GM12878 (cell line): ENCODE results near the gene DPAGT1. TPM values are rescaled to one million over a fixed set of nuclear protein-coding genes. Genes with fewer than 3 reads are reported as not detected.

ENCODE experiments used
- ATAC-seq: fragments of 200-7000 bp; cut with Tn5 transposase; 3 replicates; pipeline ENCODE4 v1.9.1; 2020; ENCODE audit warnings: mild to moderate bottlenecking, moderate library complexity
- BruUV-seq: library from RNA; stranded (reverse); fragments of 400-500 nt; replicated peaks from 2 replicates; lab custom pipeline; 2021; lab: Mats Ljungman, UMichigan
- CTCF ChIA-PET: fragments of 300-600 bp; sonication (Branson Sonifier 250); formaldehyde crosslinking; extraction: SDS; loops from one replicate; lab custom pipeline; 2021; ENCODE audit warnings: inconsistent platforms; lab: Yijun Ruan, JAX
- POLR2A ChIA-PET: fragments of 350-600 bp; formaldehyde crosslinking; extraction: SDS; loops from one replicate; lab custom pipeline; 2021; ENCODE audit warnings: inconsistent platforms; lab: Charles Lee
- RAD21 ChIA-PET: fragments of 300-600 bp; sonication (Branson Sonifier 250); formaldehyde crosslinking; loops from one replicate; lab custom pipeline; 2023; ENCODE audit warnings: antibody characterized with exemption; ENCODE audit not compliant: unreplicated experiment; lab: Charles Lee
- SMC1A ChIA-PET: fragments of 300-600 bp; sonication (Branson Sonifier 250); formaldehyde crosslinking; loops from one replicate; lab custom pipeline; 2023; ENCODE audit not compliant: unreplicated experiment, uncharacterized antibody; lab: Charles Lee
- DNase-seq: peaks from one replicate; pipeline ENCODE4 v3.0.0-alpha.2; 2011; ENCODE audit warnings: low read depth, low spot score
- FAIRE-seq: peaks from 3 replicates; lab custom pipeline; 2011; peaks lifted over from hg19 to GRCh38; lab: Jason Lieb, UNC
- H2AFZ ChIP-seq: 2 replicates; pipeline ENCODE4 v1.6.0; 2011; ENCODE audit warnings: low read depth, low read length, control low read depth; ENCODE audit not compliant: control insufficient read depth
- H3K27ac ChIP-seq: 2 replicates; pipeline ENCODE4 v1.5.1; 2011; ENCODE audit warnings: control low read depth; ENCODE audit not compliant: control insufficient read depth, insufficient read depth
- H3K27me3 ChIP-seq, 2 experiments: replicated peaks in 1 of 2; 2 replicates each; pipeline versions ENCODE4 v1.6.0 to v1.6.1; 2011; ENCODE audit warnings: low read length in 1 of 2; ENCODE audit not compliant: control insufficient read depth in 2 of 2, insufficient read depth in 2 of 2
- H3K36me3 ChIP-seq, 2 experiments: 2 replicates each; pipeline ENCODE4 v1.5.1; 2011; ENCODE audit warnings: low read length in 1 of 2; ENCODE audit not compliant: control insufficient read depth in 2 of 2, insufficient read depth in 2 of 2
- H3K4me1 ChIP-seq: 2 replicates; pipeline ENCODE4 v1.6.1; 2011; ENCODE audit warnings: mild to moderate bottlenecking, low read length, moderate library complexity, mixed read lengths; ENCODE audit not compliant: control insufficient read depth, insufficient read depth
- H3K4me2 ChIP-seq: 2 replicates; pipeline ENCODE4 v1.6.0; 2011; ENCODE audit warnings: control low read depth; ENCODE audit not compliant: control insufficient read depth, insufficient read depth
- H3K4me3 ChIP-seq: fragments of 200-600 bp; sonication (generic); 2 replicates; pipeline ENCODE4 v1.5.1; 2016
- H3K79me2 ChIP-seq: 2 replicates; pipeline ENCODE4 v1.6.0; 2011; ENCODE audit warnings: low read length; ENCODE audit not compliant: control insufficient read depth, insufficient read depth
- H3K9ac ChIP-seq: 2 replicates; pipeline ENCODE4 v1.8.0; 2011; ENCODE audit warnings: low read length, control low read depth, mixed read lengths; ENCODE audit not compliant: control insufficient read depth, insufficient read depth
- H3K9me3 ChIP-seq: replicated peaks from 3 replicates; pipeline ENCODE4 v1.5.1; 2011; ENCODE audit warnings: mild to moderate bottlenecking, low read length; ENCODE audit not compliant: control insufficient read depth, insufficient read depth
- H4K20me1 ChIP-seq: 2 replicates; pipeline ENCODE4 v1.6.0; 2011; ENCODE audit not compliant: control insufficient read depth, insufficient read depth
- BRCA1 ChIP-seq: IDR thresholded peaks from 2 replicates; pipeline ENCODE4 v1.6.1; 2011; ENCODE audit warnings: low read depth, low read length, improper control_type of control experiment
- NBN ChIP-seq: fragments of 450-650 bp; IDR thresholded peaks from 2 replicates; pipeline ENCODE4 v1.6.1; 2016
- NFYA ChIP-seq: IDR thresholded peaks from 2 replicates; pipeline ENCODE4 v1.6.1; 2011; ENCODE audit warnings: low read depth, mild to moderate bottlenecking, low read length, improper control_type of control experiment, borderline replicate concordance
- ZSCAN29 ChIP-seq: fragments of 450-650 bp; IDR thresholded peaks from 2 replicates; pipeline ENCODE4 v1.6.1; 2017; ENCODE audit warnings: mild to moderate bottlenecking, moderate library complexity
- WGBS: methylation state at CpG from one replicate; pipeline ENCODE4 v1.1.6; 2016; ENCODE audit warnings: low lambda C conversion rate; ENCODE audit not compliant: insufficient replicate concordance, insufficient coverage; ENCODE audit errors: missing lambda C conversion rate; 5-methylcytosine and 5-hydroxymethylcytosine counted together
- in situ Hi-C: fragments of 300-500 bp; cut with MboI; formaldehyde crosslinking; loops from 9 replicates; pipeline ENCODE4 v1.14.3; 2018; ENCODE audit warnings: mixed read lengths
- intact Hi-C: fragments of 100-400 bp; cut with micrococcal nuclease; formaldehyde crosslinking; loops from one replicate; pipeline ENCODE4 v1.14.2; 2022; ENCODE audit not compliant: unreplicated experiment
- polyA plus RNA-seq, 11 experiments: library from polyadenylated mRNA; depleted of rRNA in 4 of 11; unstranded in 6 of 11; stranded (reverse) in 5 of 11; fragments of >200 nt; fragmentation: Nextera tagmentation in 4 of 11; fragmentation: Illumina TruSeq in 1 of 11; extraction: Ambion mirVana in 4 of 11; extraction: Trizol in 1 of 11; gene quantifications; 1 replicate in 1 of 11; 2 replicates in 10 of 11; pipeline versions ENCODE4 v1.2.1 to v1.2.3, GENCODE V29; 2011 to 2016; ENCODE audit warnings: inconsistent platforms in 2 of 11, missing spikeins in 2 of 11, low read depth in 1 of 11
- total RNA-seq, 4 experiments: library from RNA; depleted of rRNA in 3 of 4; stranded (reverse); fragments of >200 nt in 3 of 4; fragmentation: Illumina TruSeq in 1 of 4; extraction: Trizol in 1 of 4; gene quantifications; 2 replicates each; pipeline versions ENCODE4 v1.2.1 to v1.2.3, GENCODE V29; 2013 to 2021
- TF ChIP-seq, protein P1 (sequence below): fragments of 450-650 bp; formaldehyde crosslinking; IDR thresholded peaks from 2 replicates; pipeline ENCODE4 v1.5.0; 2022; ENCODE audit warnings: mild to moderate bottlenecking, missing genetic modification characterization
- TF ChIP-seq, protein P2 (sequence below): fragments of 450-650 bp; IDR thresholded peaks from 2 replicates; pipeline ENCODE4 v1.6.1; 2016; ENCODE audit warnings: mild to moderate bottlenecking
- TF ChIP-seq, protein P3 (sequence below): fragments of 450-650 bp; formaldehyde crosslinking; IDR thresholded peaks from 2 replicates; pipeline ENCODE4 v1.4.0; 2020; ENCODE audit warnings: mild to moderate bottlenecking, moderate library complexity

The DPAGT1 gene
- total and polyA plus RNA-seq, 10 of the 15 experiments (the other 5 are each of a cell fraction or from before 2014, with no cell fraction given) = 20.5 to 95.6 (median 54.3) TPM

DNA sequence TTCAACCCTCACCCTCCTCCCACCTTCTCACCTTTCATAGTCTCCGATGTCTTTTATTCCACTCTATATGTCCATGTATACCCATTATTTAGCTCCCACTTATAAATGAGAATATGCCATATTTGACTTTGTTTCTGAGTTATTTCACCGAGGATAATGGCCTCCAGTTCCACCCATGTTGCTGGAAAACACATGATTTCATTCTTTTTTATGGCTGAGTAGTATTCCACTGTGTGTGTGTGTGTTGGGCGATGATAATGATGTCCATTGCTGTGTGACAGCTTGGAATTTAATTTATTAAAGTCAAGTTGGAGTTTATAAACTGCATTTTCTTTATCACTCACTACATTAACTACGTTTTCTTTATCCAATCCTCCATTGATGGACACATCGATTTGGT, 16.6 kb upstream of the DPAGT1 start:
- BruUV-seq = no TSS peak
- RAD21 ChIA-PET = no interaction called here
- H3K36me3 ChIP-seq = peaks cover 0 to 8% of the 10 kb centered on the region in 2 experiments; a peak in 3 of 4 replicates
- H3K4me2 ChIP-seq = no peak overlapping the region
- in situ Hi-C loops = no loop called here
- H2AFZ ChIP-seq = no peak overlapping the region
- TF ChIP-seq ZSCAN29 = no peak
- TF ChIP-seq NBN = no peak
- TF ChIP-seq, protein P1, sequence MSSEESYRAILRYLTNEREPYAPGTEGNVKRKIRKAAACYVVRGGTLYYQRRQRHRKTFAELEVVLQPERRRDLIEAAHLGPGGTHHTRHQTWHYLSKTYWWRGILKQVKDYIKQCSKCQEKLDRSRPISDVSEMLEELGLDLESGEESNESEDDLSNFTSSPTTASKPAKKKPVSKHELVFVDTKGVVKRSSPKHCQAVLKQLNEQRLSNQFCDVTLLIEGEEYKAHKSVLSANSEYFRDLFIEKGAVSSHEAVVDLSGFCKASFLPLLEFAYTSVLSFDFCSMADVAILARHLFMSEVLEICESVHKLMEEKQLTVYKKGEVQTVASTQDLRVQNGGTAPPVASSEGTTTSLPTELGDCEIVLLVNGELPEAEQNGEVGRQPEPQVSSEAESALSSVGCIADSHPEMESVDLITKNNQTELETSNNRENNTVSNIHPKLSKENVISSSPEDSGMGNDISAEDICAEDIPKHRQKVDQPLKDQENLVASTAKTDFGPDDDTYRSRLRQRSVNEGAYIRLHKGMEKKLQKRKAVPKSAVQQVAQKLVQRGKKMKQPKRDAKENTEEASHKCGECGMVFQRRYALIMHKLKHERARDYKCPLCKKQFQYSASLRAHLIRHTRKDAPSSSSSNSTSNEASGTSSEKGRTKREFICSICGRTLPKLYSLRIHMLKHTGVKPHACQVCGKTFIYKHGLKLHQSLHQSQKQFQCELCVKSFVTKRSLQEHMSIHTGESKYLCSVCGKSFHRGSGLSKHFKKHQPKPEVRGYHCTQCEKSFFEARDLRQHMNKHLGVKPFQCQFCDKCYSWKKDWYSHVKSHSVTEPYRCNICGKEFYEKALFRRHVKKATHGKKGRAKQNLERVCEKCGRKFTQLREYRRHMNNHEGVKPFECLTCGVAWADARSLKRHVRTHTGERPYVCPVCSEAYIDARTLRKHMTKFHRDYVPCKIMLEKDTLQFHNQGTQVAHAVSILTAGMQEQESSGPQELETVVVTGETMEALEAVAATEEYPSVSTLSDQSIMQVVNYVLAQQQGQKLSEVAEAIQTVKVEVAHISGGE = no peak
- no peak for TF ChIP-seq BRCA1
- no peak for TF ChIP-seq NFYA
- TF ChIP-seq, protein P2, sequence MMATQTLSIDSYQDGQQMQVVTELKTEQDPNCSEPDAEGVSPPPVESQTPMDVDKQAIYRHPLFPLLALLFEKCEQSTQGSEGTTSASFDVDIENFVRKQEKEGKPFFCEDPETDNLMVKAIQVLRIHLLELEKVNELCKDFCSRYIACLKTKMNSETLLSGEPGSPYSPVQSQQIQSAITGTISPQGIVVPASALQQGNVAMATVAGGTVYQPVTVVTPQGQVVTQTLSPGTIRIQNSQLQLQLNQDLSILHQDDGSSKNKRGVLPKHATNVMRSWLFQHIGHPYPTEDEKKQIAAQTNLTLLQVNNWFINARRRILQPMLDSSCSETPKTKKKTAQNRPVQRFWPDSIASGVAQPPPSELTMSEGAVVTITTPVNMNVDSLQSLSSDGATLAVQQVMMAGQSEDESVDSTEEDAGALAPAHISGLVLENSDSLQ = no peak
- TF ChIP-seq, protein P3, sequence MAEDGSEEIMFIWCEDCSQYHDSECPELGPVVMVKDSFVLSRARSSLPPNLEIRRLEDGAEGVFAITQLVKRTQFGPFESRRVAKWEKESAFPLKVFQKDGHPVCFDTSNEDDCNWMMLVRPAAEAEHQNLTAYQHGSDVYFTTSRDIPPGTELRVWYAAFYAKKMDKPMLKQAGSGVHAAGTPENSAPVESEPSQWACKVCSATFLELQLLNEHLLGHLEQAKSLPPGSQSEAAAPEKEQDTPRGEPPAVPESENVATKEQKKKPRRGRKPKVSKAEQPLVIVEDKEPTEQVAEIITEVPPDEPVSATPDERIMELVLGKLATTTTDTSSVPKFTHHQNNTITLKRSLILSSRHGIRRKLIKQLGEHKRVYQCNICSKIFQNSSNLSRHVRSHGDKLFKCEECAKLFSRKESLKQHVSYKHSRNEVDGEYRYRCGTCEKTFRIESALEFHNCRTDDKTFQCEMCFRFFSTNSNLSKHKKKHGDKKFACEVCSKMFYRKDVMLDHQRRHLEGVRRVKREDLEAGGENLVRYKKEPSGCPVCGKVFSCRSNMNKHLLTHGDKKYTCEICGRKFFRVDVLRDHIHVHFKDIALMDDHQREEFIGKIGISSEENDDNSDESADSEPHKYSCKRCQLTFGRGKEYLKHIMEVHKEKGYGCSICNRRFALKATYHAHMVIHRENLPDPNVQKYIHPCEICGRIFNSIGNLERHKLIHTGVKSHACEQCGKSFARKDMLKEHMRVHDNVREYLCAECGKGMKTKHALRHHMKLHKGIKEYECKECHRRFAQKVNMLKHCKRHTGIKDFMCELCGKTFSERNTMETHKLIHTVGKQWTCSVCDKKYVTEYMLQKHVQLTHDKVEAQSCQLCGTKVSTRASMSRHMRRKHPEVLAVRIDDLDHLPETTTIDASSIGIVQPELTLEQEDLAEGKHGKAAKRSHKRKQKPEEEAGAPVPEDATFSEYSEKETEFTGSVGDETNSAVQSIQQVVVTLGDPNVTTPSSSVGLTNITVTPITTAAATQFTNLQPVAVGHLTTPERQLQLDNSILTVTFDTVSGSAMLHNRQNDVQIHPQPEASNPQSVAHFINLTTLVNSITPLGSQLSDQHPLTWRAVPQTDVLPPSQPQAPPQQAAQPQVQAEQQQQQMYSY (CRISPR knock-in tag) = no peak
- TF ChIP-seq, all 136 proteins: peak for 0
- Histone ChIP-seq H3K9me3 (no peaks in the 10 kb centered on the region), H3K27ac (no peak overlapping the region), H3K27me3 (no peaks in the 10 kb centered on the region), H3K79me2 (peaks cover 19% of the 10 kb centered on the region), H3K9ac (no peak overlapping the region), H4K20me1 (no peaks in the 10 kb centered on the region), H3K4me1 (peaks cover 13% of the 10 kb centered on the region), H3K4me3 (no peak overlapping the region)
- ChIA-PET SMC1A (interaction anchor here (5.0 kb wide), 1 partner anchor 9 kb away, joined by 32 read pairs; no protein-coding TSS in a partner anchor), CTCF (interaction anchor here (0.8 to 1.3 kb wide), 6 partner anchors 8 to 78 kb away, joined by 3 to 5 read pairs (median 4); partner anchors contain the start of genes C2CD2L and DPAGT1), POLR2A (interaction anchor here (0.7 to 6.9 kb wide), 4 partner anchors 9 to 141 kb away, joined by 3 to 76 read pairs (median 4); partner anchors contain the start of gene C2CD2L)
- DNase-seq = no peak
- FAIRE-seq = no peak
- WGBS = 86% methylated on average over 5 of the region's 5 CpGs
- intact Hi-C loops = no loop called here
- ATAC-seq = no peak
